K562 (cell line): Measurements from ENCODE around the gene GLTP. TPM values are rescaled to one million over a fixed set of nuclear protein-coding genes. Genes with fewer than 3 reads are reported as not detected.

Experiments
- ATAC-seq: fragments of 200-7000 bp; cut with Tn5 transposase; 3 replicates; pipeline ENCODE4 v1.9.1; 2020; ENCODE audit warnings: moderate library complexity
- BruUV-seq: library from RNA; stranded (reverse); fragments of 400-500 nt; replicated peaks from 2 replicates; lab custom pipeline; 2021; lab: Mats Ljungman, UMichigan
- CTCF ChIA-PET: fragments of 300-600 bp; formaldehyde crosslinking; extraction: SDS; loops from one replicate; lab custom pipeline; 2021; ENCODE audit warnings: low intra/inter-chr PET ratio; lab: Yijun Ruan, JAX
- POLR2A ChIA-PET: fragments of 300-600, 350-650 bp; sonication (Branson Sonifier 250); formaldehyde crosslinking; extraction: SDS; loops from one replicate; lab custom pipeline; 2021; ENCODE audit warnings: antibody characterized with exemption, inconsistent platforms; lab: Yijun Ruan, JAX
- DNase-seq, 4 experiments: peaks; one replicate each; pipeline versions ENCODE4 v3.0.0 to v3.0.0-alpha.2; 2011 to 2018; ENCODE audit warnings: low spot score in 3 of 4, mixed read lengths in 3 of 4; ENCODE audit errors: extremely low read depth in 1 of 4
- FAIRE-seq: peaks from 2 replicates; lab custom pipeline; 2011; peaks lifted over from hg19 to GRCh38; lab: Jason Lieb, UNC
- H2AFZ ChIP-seq: 2 replicates; pipeline ENCODE4 v1.6.0; 2011; ENCODE audit warnings: low read depth, low read length, control low read depth, inconsistent platforms
- H3K27ac ChIP-seq: fragments of 200-600 bp; 3 replicates; pipeline ENCODE4 v1.8.0; 2011; ENCODE audit warnings: low read depth, mild to moderate bottlenecking, control low read depth, inconsistent platforms, low read length, moderate library complexity, mixed read lengths; ENCODE audit errors: extremely low read depth
- H3K27me3 ChIP-seq, 2 experiments: fragments of 300-600 bp in 1 of 2; 2 replicates in 1 of 2; 3 replicates in 1 of 2; pipeline versions ENCODE4 v1.6.0 to v1.8.0; 2011; ENCODE audit warnings: inconsistent platforms in 2 of 2, low read length in 2 of 2, mild to moderate bottlenecking in 1 of 2, mixed read lengths in 1 of 2, moderate library complexity in 1 of 2; ENCODE audit not compliant: control insufficient read depth in 2 of 2, insufficient read depth in 2 of 2
- H3K36me3 ChIP-seq: fragments of 300-600 bp; 3 replicates; pipeline ENCODE4 v1.8.0; 2011; ENCODE audit warnings: mild to moderate bottlenecking, low read length, inconsistent platforms; ENCODE audit not compliant: control insufficient read depth, insufficient read depth
- H3K4me1 ChIP-seq, 2 experiments: fragments of 200-600 bp in 1 of 2; replicated peaks in 1 of 2; 2 replicates in 1 of 2; 3 replicates in 1 of 2; pipeline versions ENCODE4 v1.5.1 to v1.8.0; 2011; ENCODE audit warnings: inconsistent platforms in 2 of 2, low read length in 2 of 2, mild to moderate bottlenecking in 1 of 2, mixed read lengths in 1 of 2, moderate library complexity in 1 of 2; ENCODE audit not compliant: control insufficient read depth in 2 of 2, insufficient read depth in 2 of 2
- H3K4me2 ChIP-seq: 2 replicates; pipeline ENCODE4 v1.6.1; 2011; ENCODE audit warnings: low read length, control low read depth, inconsistent platforms, mixed read lengths; ENCODE audit not compliant: insufficient read depth
- H3K4me3 ChIP-seq: fragments of 200-600 bp; sonication (generic), shearing (Covaris generic); 2 replicates; pipeline ENCODE4 v1.5.1; 2016; ENCODE audit warnings: control low read depth, inconsistent platforms
- H3K79me2 ChIP-seq: fragments of 200-600 bp; 3 replicates; pipeline ENCODE4 v1.8.0; 2011; ENCODE audit warnings: low read length, inconsistent platforms; ENCODE audit not compliant: control insufficient read depth, insufficient read depth
- H3K9ac ChIP-seq, 2 experiments: 2 replicates each; pipeline versions ENCODE4 v1.6.0 to v1.6.1; 2011; ENCODE audit warnings: low read depth in 2 of 2, low read length in 2 of 2, control low read depth in 1 of 2, inconsistent platforms in 1 of 2, mild to moderate bottlenecking in 1 of 2, mixed read lengths in 1 of 2; ENCODE audit not compliant: insufficient read depth in 1 of 2
- H3K9me1 ChIP-seq: one replicate; pipeline ENCODE4 v1.6.0; 2011; ENCODE audit warnings: inconsistent platforms, mild to moderate bottlenecking, low read length, moderate library complexity; ENCODE audit not compliant: control insufficient read depth, insufficient read depth
- H3K9me3 ChIP-seq: replicated peaks from 2 replicates; pipeline ENCODE4 v1.5.1; 2011; ENCODE audit warnings: low read depth, low read length, inconsistent platforms; ENCODE audit not compliant: control insufficient read depth, insufficient read depth
- H4K20me1 ChIP-seq: replicated peaks from 2 replicates; pipeline ENCODE4 v1.6.1; 2011; ENCODE audit warnings: low read length, inconsistent platforms, mixed read lengths; ENCODE audit not compliant: control insufficient read depth, insufficient read depth
- ARHGAP35 ChIP-seq: fragments of 450-650 bp; IDR thresholded peaks from 2 replicates; pipeline ENCODE4 v1.6.1; 2018; ENCODE audit not compliant: partially characterized antibody
- ARNT ChIP-seq, 2 experiments: fragments of 450-650 bp; IDR thresholded peaks; 2 replicates each; pipeline ENCODE4 v1.6.1; 2016; ENCODE audit warnings: mild to moderate bottlenecking in 1 of 2
- CBX3 ChIP-seq, 2 experiments: IDR thresholded peaks; 1 replicate in 1 of 2; 2 replicates in 1 of 2; pipeline ENCODE4 v1.6.1; 2012; ENCODE audit warnings: inconsistent platforms in 2 of 2, low read length in 2 of 2, borderline replicate concordance in 1 of 2, control low read depth in 1 of 2
- ESRRB ChIP-seq: fragments of 250-450 bp; sonication (Bioruptor Pico); IDR thresholded peaks from 2 replicates; pipeline ENCODE4 v1.5.0; 2020; ENCODE audit warnings: mild to moderate bottlenecking, moderate library complexity, borderline replicate concordance
- KAT7 ChIP-seq: sonication (generic); formaldehyde crosslinking; IDR thresholded peaks from 2 replicates; pipeline ENCODE4 v1.8.0; 2022; ENCODE audit warnings: missing genetic modification reagents, mild to moderate bottlenecking, borderline replicate concordance
- L3MBTL2 ChIP-seq: fragments of 450-650 bp; IDR thresholded peaks from 2 replicates; pipeline ENCODE4 v1.6.1; 2016; ENCODE audit warnings: mild to moderate bottlenecking, moderate library complexity
- MED1 ChIP-seq: sonication (generic); formaldehyde crosslinking; IDR thresholded peaks from 2 replicates; pipeline ENCODE4 v1.8.1; 2023; ENCODE audit warnings: missing genetic modification reagents, borderline replicate concordance
- PTBP1 ChIP-seq: fragments of 200-400 bp; formaldehyde crosslinking; IDR thresholded peaks from 2 replicates; pipeline ENCODE4 v1.6.1; 2017; ENCODE audit warnings: low read depth, low read length
- TCF3 ChIP-seq: sonication (generic); formaldehyde crosslinking; IDR thresholded peaks from 2 replicates; pipeline ENCODE4 v1.4.0; 2020; ENCODE audit warnings: mild to moderate bottlenecking, missing genetic modification reagents
- ZNF174 ChIP-seq: fragments of 250-450 bp; sonication (Bioruptor Pico); IDR thresholded peaks from 2 replicates; pipeline ENCODE4 v1.4.0; 2020; ENCODE audit warnings: mild to moderate bottlenecking
- ZNF316 ChIP-seq: fragments of 450-650 bp; IDR thresholded peaks from 2 replicates; pipeline ENCODE4 v1.6.1; 2016
- ZNF766 ChIP-seq: fragments of 200-800 bp; sonication (Bioruptor generic); conservative IDR thresholded peaks from 2 replicates; pipeline ENCODE4 v1.6.1; 2016; ENCODE audit warnings: missing genetic modification characterization, missing compliant biosample characterization
- WGBS: fragments of 100-300 bp; shearing (Covaris generic); methylation state at CpG from one replicate; pipeline ENCODE4 v1.1.6; 2016; ENCODE audit warnings: low coverage, mixed read lengths; ENCODE audit not compliant: insufficient coverage; ENCODE audit errors: missing lambda C conversion rate; 5-methylcytosine and 5-hydroxymethylcytosine counted together
- in situ Hi-C: fragments of 300-500 bp; cut with MboI; formaldehyde crosslinking; loops from 4 replicates; pipeline ENCODE4 v1.15.0; 2018; ENCODE audit warnings: inconsistent platforms, mixed read lengths
- intact Hi-C: fragments of 100-400 bp; cut with micrococcal nuclease; formaldehyde crosslinking; loops from 2 replicates; pipeline ENCODE4 v1.14.2; 2022
- polyA plus RNA-seq, 8 experiments: library from polyadenylated mRNA; depleted of rRNA in 4 of 8; stranded (reverse) in 5 of 8; unstranded in 3 of 8; fragments of >200 nt; fragmentation: Nextera tagmentation in 2 of 8; fragmentation: Illumina TruSeq in 1 of 8; extraction: Ambion mirVana in 2 of 8; extraction: Trizol in 1 of 8; gene quantifications; 2 replicates each; pipeline versions ENCODE4 v1.2.1 to v1.2.3, GENCODE V29; 2011 to 2014; ENCODE audit warnings: inconsistent platforms in 1 of 8, missing spikeins in 1 of 8
- total RNA-seq, 7 experiments: library from RNA; depleted of rRNA in 6 of 7; stranded (reverse); fragments of >200 nt in 6 of 7; fragmentation: Illumina TruSeq in 2 of 7; extraction: Trizol in 2 of 7; gene quantifications; 2 replicates each; pipeline versions ENCODE4 v1.2.1 to v1.2.3, GENCODE V29; 2011 to 2021; ENCODE audit warnings: low replicate concordance in 1 of 7
- TF ChIP-seq, protein P1 (sequence below): fragments of 450-650 bp; formaldehyde crosslinking; IDR thresholded peaks from 2 replicates; pipeline ENCODE4 v1.4.0; 2020; ENCODE audit warnings: mild to moderate bottlenecking, moderate library complexity
- TF ChIP-seq, protein P2 (sequence below): IDR thresholded peaks from 3 replicates; pipeline ENCODE4 v1.6.1; 2011; ENCODE audit warnings: borderline replicate concordance, mild to moderate bottlenecking, moderate library complexity; ENCODE audit not compliant: insufficient read length; ENCODE audit errors: extremely low read depth
- TF ChIP-seq, protein P3 (sequence below): fragments of 250-450 bp; sonication (Bioruptor Pico); IDR thresholded peaks from 2 replicates; pipeline ENCODE4 v1.8.0; 2022; ENCODE audit warnings: moderate library complexity, mild to moderate bottlenecking, inconsistent platforms

GLTP gene
- total and polyA plus RNA-seq, 9 of the 15 experiments (the other 6 are each of a cell fraction or from before 2014, with no cell fraction given), result 4.4 to 8.3 (median 6.1) TPM

- no peak for TF ChIP-seq ARHGAP35
- TF ChIP-seq ZNF316, result no peak
- no peak for TF ChIP-seq CBX3 (IDR thresholded peaks at IDR 0.05; ENCODE audit: borderline replicate concordance in 1 of 2, low read length in 2 of 2)
- TF ChIP-seq TCF3 (CRISPR knock-in tag), result no peak
- TF ChIP-seq ARNT (IDR thresholded peaks at IDR 0.05), result no peak
- TF ChIP-seq MED1 (CRISPR knock-in tag), result no peak
These were observed 2.1 kb downstream of the GLTP start (continued) for GRCh38 chr12:109878247-109878625.

DNA sequence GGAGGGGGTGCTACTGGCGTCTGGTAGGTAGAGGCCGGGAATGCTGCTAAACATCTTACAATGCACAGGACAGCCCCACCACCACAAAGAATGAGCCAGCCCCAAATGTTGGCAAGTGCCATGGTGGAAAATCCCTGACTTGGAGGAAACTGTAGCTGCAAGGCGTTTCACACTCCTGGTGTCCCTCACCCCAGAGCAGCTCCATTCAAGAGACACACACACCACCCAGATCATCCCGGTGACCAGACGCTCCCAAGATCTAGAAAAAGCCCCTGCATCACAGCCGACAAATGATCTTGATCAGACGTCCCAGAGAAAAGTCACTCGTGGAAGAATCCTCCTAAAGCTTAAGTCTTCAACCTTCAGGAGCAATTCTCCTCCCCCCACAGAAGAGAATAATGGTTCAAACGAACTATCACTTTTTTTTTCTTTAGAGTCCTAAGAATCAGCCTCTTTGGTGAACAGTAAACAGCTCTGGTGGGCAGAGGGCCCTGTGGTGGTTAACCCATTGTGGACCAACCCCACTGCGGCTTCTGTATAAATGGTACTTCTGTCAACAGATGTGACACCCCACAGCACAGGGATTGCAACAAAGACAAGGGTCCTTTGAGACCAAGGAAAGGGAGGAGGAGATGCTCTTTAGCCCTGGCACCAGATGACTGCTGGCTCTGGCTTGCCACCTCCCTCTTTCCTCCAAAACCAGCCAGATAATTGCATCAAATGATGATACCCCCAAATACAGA, 2.7 kb downstream of the GLTP start:
- Histone ChIP-seq H3K9ac (no peak overlapping the region), H3K4me1 (peaks cover 5 to 18% of the 10 kb centered on the region in 2 experiments; a peak in 4 of 5 replicates), H3K4me3 (no peak overlapping the region), H3K4me2 (no peak overlapping the region), H3K27me3 (peaks cover 27 to 41% of the 10 kb centered on the region in 2 experiments), H4K20me1 (no peaks in the 10 kb centered on the region; the same call in 1 of the 2 replicates), H3K79me2 (no peaks in the 10 kb centered on the region), H3K9me3 (no peaks in the 10 kb centered on the region), H3K36me3 (no peaks in the 10 kb centered on the region), H3K27ac (no peak overlapping the region), H3K9me1 (no peaks in the 10 kb centered on the region), H2AFZ (no peak overlapping the region)
- 13% methylated on average over 10 of the region's 10 CpGs for WGBS
- intact Hi-C loops (loop anchor here (5.0 kb wide), 1 partner anchor 70 kb away; no protein-coding TSS in a partner anchor), in situ Hi-C loops (no loop called here)
- ChIA-PET POLR2A (interaction anchor here (1.0 to 1.4 kb wide), 4 partner anchors 12 to 591 kb away, joined by 3 to 4 read pairs (median 4); partner anchors contain the start of genes FAM216A and GPN3), CTCF (no interaction called here)
- DNase-seq (no peak), FAIRE-seq (no peak), ATAC-seq (no peak)
- BruUV-seq, result no TSS peak
- no peak for TF ChIP-seq ZNF766
- TF ChIP-seq ESRRB, result no peak
- TF ChIP-seq, protein P1, sequence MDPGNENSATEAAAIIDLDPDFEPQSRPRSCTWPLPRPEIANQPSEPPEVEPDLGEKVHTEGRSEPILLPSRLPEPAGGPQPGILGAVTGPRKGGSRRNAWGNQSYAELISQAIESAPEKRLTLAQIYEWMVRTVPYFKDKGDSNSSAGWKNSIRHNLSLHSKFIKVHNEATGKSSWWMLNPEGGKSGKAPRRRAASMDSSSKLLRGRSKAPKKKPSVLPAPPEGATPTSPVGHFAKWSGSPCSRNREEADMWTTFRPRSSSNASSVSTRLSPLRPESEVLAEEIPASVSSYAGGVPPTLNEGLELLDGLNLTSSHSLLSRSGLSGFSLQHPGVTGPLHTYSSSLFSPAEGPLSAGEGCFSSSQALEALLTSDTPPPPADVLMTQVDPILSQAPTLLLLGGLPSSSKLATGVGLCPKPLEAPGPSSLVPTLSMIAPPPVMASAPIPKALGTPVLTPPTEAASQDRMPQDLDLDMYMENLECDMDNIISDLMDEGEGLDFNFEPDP (CRISPR knock-in tag), result no peak
- no peak for TF ChIP-seq L3MBTL2
- no peak for TF ChIP-seq PTBP1
- TF ChIP-seq, protein P2, sequence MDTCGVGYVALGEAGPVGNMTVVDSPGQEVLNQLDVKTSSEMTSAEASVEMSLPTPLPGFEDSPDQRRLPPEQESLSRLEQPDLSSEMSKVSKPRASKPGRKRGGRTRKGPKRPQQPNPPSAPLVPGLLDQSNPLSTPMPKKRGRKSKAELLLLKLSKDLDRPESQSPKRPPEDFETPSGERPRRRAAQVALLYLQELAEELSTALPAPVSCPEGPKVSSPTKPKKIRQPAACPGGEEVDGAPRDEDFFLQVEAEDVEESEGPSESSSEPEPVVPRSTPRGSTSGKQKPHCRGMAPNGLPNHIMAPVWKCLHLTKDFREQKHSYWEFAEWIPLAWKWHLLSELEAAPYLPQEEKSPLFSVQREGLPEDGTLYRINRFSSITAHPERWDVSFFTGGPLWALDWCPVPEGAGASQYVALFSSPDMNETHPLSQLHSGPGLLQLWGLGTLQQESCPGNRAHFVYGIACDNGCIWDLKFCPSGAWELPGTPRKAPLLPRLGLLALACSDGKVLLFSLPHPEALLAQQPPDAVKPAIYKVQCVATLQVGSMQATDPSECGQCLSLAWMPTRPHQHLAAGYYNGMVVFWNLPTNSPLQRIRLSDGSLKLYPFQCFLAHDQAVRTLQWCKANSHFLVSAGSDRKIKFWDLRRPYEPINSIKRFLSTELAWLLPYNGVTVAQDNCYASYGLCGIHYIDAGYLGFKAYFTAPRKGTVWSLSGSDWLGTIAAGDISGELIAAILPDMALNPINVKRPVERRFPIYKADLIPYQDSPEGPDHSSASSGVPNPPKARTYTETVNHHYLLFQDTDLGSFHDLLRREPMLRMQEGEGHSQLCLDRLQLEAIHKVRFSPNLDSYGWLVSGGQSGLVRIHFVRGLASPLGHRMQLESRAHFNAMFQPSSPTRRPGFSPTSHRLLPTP, result no peak
- no peak for TF ChIP-seq KAT7 (CRISPR knock-in tag)
- TF ChIP-seq ZNF174 (CRISPR knock-in tag), result no peak
- TF ChIP-seq, protein P3, sequence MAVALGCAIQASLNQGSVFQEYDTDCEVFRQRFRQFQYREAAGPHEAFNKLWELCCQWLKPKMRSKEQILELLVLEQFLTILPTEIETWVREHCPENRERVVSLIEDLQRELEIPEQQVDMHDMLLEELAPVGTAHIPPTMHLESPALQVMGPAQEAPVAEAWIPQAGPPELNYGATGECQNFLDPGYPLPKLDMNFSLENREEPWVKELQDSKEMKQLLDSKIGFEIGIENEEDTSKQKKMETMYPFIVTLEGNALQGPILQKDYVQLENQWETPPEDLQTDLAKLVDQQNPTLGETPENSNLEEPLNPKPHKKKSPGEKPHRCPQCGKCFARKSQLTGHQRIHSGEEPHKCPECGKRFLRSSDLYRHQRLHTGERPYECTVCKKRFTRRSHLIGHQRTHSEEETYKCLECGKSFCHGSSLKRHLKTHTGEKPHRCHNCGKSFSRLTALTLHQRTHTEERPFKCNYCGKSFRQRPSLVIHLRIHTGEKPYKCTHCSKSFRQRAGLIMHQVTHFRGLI (CRISPR knock-in tag), result no peak
